ENCODE data around the gene CLEC5A.

CLEC5A gene

GRCh38 chr7:141949021-141949420 is 2.2 kb upstream of the CLEC5A start:
- DNase-seq: no peak
- Histone ChIP-seq H3K36me3 (no peaks in the 10 kb centered on the region), H3K27me3 (no peaks in the 10 kb centered on the region), H3K27ac (no peak overlapping the region), H3K9me3 (no peaks in the 10 kb centered on the region), H3K4me1 (no peaks in the 10 kb centered on the region), H3K4me3 (no peak overlapping the region)
- TF ChIP-seq CTCF (IDR thresholded peaks at IDR 0.05): no peak
- intact Hi-C loops (cut with DNase I; ENCODE audit: low total_unique reads): no loop called here

- H3K27ac ChIP-seq: no peak overlapping the region
- H3K9me3 ChIP-seq: peaks cover 0 to 15% (median 6%) of the 10 kb centered on the region in 3 donors
- H3K36me3 ChIP-seq: no peaks in the 10 kb centered on the region
- no peak for DNase-seq
- H3K4me1 ChIP-seq: no peaks in the 10 kb centered on the region
- intact Hi-C loops (cut with DNase I; ENCODE audit: low total_unique reads): no loop called here
- H3K4me3 ChIP-seq: no peak overlapping the region
- no peak for TF ChIP-seq CTCF (IDR thresholded peaks at IDR 0.05)
- no peaks in the 10 kb centered on the region for H3K27me3 ChIP-seq
Measured at GRCh38 chr7:141945356-141945755, 1.4 kb downstream of the CLEC5A start.

GRCh38 chr7:141944811-141945210 is 2.0 kb downstream of the CLEC5A start:
- H3K4me1 ChIP-seq: no peaks in the 10 kb centered on the region
- H3K27ac ChIP-seq: no peak overlapping the region
- intact Hi-C loops (cut with DNase I; ENCODE audit: low total_unique reads): no loop called here
- no peaks in the 10 kb centered on the region for H3K36me3 ChIP-seq
- peaks cover 0 to 15% (median 6%) of the 10 kb centered on the region in 3 donors for H3K9me3 ChIP-seq
- no peak overlapping the region for H3K4me3 ChIP-seq
- no peak for DNase-seq
- H3K27me3 ChIP-seq: no peaks in the 10 kb centered on the region
- no peak for TF ChIP-seq CTCF (IDR thresholded peaks at IDR 0.05)

- peaks cover 0 to 15% (median 6%) of the 10 kb centered on the region in 3 donors for H3K9me3 ChIP-seq
- no peak overlapping the region for H3K27ac ChIP-seq
- H3K27me3 ChIP-seq: no peaks in the 10 kb centered on the region
- H3K4me1 ChIP-seq: no peaks in the 10 kb centered on the region
- no peak for TF ChIP-seq CTCF (IDR thresholded peaks at IDR 0.05)
- no peaks in the 10 kb centered on the region for H3K36me3 ChIP-seq
- H3K4me3 ChIP-seq: no peak overlapping the region
- intact Hi-C loops (cut with DNase I; ENCODE audit: low total_unique reads): no loop called here
- DNase-seq: no peak
Measured at GRCh38 chr7:141943846-141944245, 2.9 kb downstream of the CLEC5A start.

- peaks cover 0 to 15% (median 6%) of the 10 kb centered on the region in 3 donors for H3K9me3 ChIP-seq
- TF ChIP-seq CTCF (IDR thresholded peaks at IDR 0.05): no peak
Measured at GRCh38 chr7:141941075-141941474, 5.7 kb downstream of the CLEC5A start.

GRCh38 chr7:141930211-141930610 is 16.6 kb downstream of the CLEC5A start:
- H3K27ac ChIP-seq: no peak overlapping the region

More at GRCh38 chr7:141941075-141941474, 5.7 kb downstream of the CLEC5A start:
- H3K4me3 ChIP-seq: no peak overlapping the region
- no peak overlapping the region for H3K27ac ChIP-seq
- no peaks in the 10 kb centered on the region for H3K36me3 ChIP-seq
- intact Hi-C loops (cut with DNase I; ENCODE audit: low total_unique reads): no loop called here
- no peak for DNase-seq
- no peaks in the 10 kb centered on the region for H3K4me1 ChIP-seq
- H3K27me3 ChIP-seq: no peaks in the 10 kb centered on the region

More at GRCh38 chr7:141930211-141930610, 16.6 kb downstream of the CLEC5A start:
- Histone ChIP-seq H3K36me3 (no peaks in the 10 kb centered on the region), H3K4me3 (no peak overlapping the region), H3K9me3 (peaks cover 0 to 4% (median 0%) of the 10 kb centered on the region in 3 donors), H3K27me3 (no peaks in the 10 kb centered on the region), H3K4me1 (no peaks in the 10 kb centered on the region)
- DNase-seq: no peak
- no peak for TF ChIP-seq CTCF (IDR thresholded peaks at IDR 0.05)
- intact Hi-C loops (cut with DNase I; ENCODE audit: low total_unique reads): no loop called here
